GM23248 (cell line): ENCODE measurements around the gene KCNQ1OT1.

ENCODE experiments used
- EZH2 ChIP-seq: fragments of 200-600 bp; sonication (generic); IDR thresholded peaks from 2 replicates; pipeline ENCODE4 v1.6.1; 2018; ENCODE audit warnings: antibody characterized with exemption, mild to moderate bottlenecking; ENCODE audit not compliant: insufficient read depth, poor library complexity, severe bottlenecking
- EZH2phosphoT487 ChIP-seq: fragments of 200-600 bp; sonication (generic); IDR thresholded peaks from 2 replicates; pipeline ENCODE4 v1.6.1; 2018; ENCODE audit warnings: antibody characterized with exemption, moderate library complexity, mild to moderate bottlenecking, low read depth; ENCODE audit not compliant: insufficient read depth

- TF ChIP-seq EZH2 = no peak
- no peak for TF ChIP-seq EZH2phosphoT487
Measured at GRCh38 chr11:2703363-2704141, 3.8 kb upstream of the KCNQ1OT1 start.
